Measurements from ENCODE around the gene MEAK7. TPM values are rescaled to one million over a fixed set of nuclear protein-coding genes. Genes with fewer than 3 reads are reported as not detected.

The MEAK7 gene
- total RNA-seq, 1 donor from 2014 or later = 32.3 TPM

GRCh38 chr16:84511180-84511800 lies 6.8 kb upstream of the MEAK7 start:
- H3K27me3 Mint-ChIP-seq = peaks cover 12% of the 10 kb centered on the region
- no peak overlapping the region for H3K27ac Mint-ChIP-seq
- H3K36me3 Mint-ChIP-seq (ENCODE audit: insufficient read depth) = no peaks in the 10 kb centered on the region
- peak; percentile 60 for DNase-seq (ENCODE audit: low spot score, unreplicated experiment)
- H3K9me3 Mint-ChIP-seq (ENCODE audit: low read depth) = no peaks in the 10 kb centered on the region
- no peak overlapping the region for H3K4me3 Mint-ChIP-seq (ENCODE audit: low read depth)
- peaks cover 9% of the 10 kb centered on the region for H3K4me1 Mint-ChIP-seq (ENCODE audit: low read depth)
- peak; percentile 96 for TF ChIP-seq CTCF (IDR thresholded peaks at IDR 0.05; ENCODE audit: unreplicated experiment)

GRCh38 chr16:84509032-84509950 lies 4.8 kb upstream of the MEAK7 start:
- H3K4me1 Mint-ChIP-seq (ENCODE audit: low read depth) = peaks cover 10% of the 10 kb centered on the region
- DNase-seq (ENCODE audit: low spot score, unreplicated experiment) = no peak
- no peak for TF ChIP-seq CTCF (IDR thresholded peaks at IDR 0.05; ENCODE audit: unreplicated experiment)
- H3K9me3 Mint-ChIP-seq (ENCODE audit: low read depth) = no peaks in the 10 kb centered on the region
- no peaks in the 10 kb centered on the region for H3K36me3 Mint-ChIP-seq (ENCODE audit: insufficient read depth)
- H3K27ac Mint-ChIP-seq = peak overlapping the region; percentile 75
- H3K4me3 Mint-ChIP-seq (ENCODE audit: low read depth) = no peak overlapping the region
- peaks cover 10% of the 10 kb centered on the region for H3K27me3 Mint-ChIP-seq

- H3K36me3 Mint-ChIP-seq (ENCODE audit: insufficient read depth) = no peaks in the 10 kb centered on the region
- peaks cover 10% of the 10 kb centered on the region for H3K4me1 Mint-ChIP-seq (ENCODE audit: low read depth)
- no peak for TF ChIP-seq CTCF (IDR thresholded peaks at IDR 0.05; ENCODE audit: unreplicated experiment)
- no peak overlapping the region for H3K27ac Mint-ChIP-seq
- peaks cover 10% of the 10 kb centered on the region for H3K27me3 Mint-ChIP-seq
- no peak overlapping the region for H3K4me3 Mint-ChIP-seq (ENCODE audit: low read depth)
- no peaks in the 10 kb centered on the region for H3K9me3 Mint-ChIP-seq (ENCODE audit: low read depth)
- DNase-seq (ENCODE audit: low spot score, unreplicated experiment) = no peak
Observed at GRCh38 chr16:84508502-84508901, 4.0 kb upstream of the MEAK7 start.

DNA sequence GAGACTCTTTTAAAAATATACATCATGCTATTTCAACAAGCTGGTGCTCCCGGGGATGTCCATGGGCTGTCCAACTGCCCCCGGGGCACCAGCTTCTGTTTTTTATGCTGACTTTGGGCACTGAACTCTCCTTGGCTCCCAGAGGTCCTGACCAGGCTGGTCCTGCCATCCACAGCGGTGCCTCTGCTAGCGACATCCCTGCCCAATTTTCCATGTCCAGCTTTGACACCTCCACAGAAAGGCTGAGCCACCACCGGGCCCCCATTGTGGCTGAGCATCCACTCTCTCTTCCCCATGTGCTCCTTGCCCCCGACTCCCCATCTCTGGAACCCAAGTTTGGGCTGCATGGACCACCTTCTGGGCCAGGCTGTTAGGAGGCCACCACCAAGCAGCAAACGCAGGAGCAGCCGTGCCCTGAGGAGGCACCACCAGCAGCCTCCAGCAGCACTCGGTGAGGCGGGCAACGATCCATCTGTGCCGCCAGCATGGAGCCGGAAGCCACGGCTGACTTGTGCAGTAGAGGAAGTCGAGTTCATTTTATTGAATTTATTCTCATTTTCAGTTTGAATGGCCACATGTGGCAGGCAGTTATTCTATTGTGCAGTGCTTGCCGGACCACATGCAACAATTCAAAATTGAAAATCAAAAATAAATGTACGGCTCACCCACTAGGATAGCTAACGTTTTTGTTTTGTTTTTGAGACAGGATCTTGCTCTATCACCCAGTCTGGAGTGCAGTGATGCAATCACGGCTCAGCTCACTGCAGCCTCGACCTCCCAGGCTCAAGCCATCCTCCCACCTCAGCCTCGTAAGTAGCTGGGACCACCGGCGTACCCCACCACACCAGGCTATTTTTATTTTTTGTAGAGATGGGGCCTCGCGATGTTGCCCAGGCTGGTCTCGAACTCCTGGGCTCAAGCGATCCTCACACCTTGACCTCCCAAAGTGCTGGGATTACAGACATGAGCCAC lies 2.8 kb upstream of the MEAK7 start:
- DNase-seq (ENCODE audit: low spot score, unreplicated experiment) = no peak
- Mint-ChIP-seq H3K9me3 (ENCODE audit: low read depth) (no peaks in the 10 kb centered on the region), H3K4me1 (ENCODE audit: low read depth) (peaks cover 11% of the 10 kb centered on the region), H3K36me3 (ENCODE audit: insufficient read depth) (no peaks in the 10 kb centered on the region), H3K4me3 (ENCODE audit: low read depth) (no peak overlapping the region), H3K27me3 (peaks cover 10% of the 10 kb centered on the region), H3K27ac (no peak overlapping the region)
- no peak for TF ChIP-seq CTCF (IDR thresholded peaks at IDR 0.05; ENCODE audit: unreplicated experiment)

All from progenitor cell of endocrine pancreas (in vitro differentiated cells).